ENCODE data around the gene DYNC2H1.

The DYNC2H1 gene

DNA sequence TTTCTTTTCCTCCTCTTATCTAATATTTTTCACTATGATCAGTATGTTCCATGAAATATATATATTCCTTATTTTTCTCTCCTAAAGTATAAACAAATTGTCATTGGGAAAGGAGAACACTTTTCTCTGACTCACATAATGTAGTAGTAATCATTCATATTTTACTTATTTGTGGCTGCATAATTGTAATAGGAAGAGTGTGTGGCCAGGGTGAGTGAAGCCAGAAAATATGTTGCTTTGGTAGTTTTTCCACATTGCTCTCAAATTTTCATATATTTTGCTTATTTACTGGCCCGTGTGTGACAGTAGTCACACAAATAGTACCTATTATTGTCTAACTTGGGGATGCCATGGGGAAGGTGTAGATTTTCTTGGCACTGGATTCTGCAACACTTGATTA lies 172.1 kb downstream of the DYNC2H1 start:
- peak; percentile 5 for DNase-seq (ENCODE audit: low read depth)

DNA sequence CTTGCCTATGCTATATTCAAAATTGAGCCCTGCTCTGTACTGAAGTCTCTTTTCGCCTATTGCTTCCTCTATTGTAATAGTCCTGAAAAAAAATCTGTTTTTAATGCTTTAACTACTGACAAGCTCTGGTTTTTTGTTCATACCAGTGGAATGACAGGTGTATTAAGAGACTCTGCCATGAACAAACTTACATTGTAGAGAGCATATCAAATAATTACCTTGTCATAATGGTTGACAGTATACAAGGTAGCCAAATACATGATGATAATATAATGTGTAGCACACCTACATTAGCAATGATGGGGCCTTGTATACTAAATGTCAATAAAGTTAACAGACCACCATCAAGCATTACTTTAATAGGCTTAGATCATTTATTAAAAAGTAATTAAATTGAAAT lies 175.0 kb downstream of the DYNC2H1 start:
- no peak for DNase-seq (ENCODE audit: low read depth)

DNA sequence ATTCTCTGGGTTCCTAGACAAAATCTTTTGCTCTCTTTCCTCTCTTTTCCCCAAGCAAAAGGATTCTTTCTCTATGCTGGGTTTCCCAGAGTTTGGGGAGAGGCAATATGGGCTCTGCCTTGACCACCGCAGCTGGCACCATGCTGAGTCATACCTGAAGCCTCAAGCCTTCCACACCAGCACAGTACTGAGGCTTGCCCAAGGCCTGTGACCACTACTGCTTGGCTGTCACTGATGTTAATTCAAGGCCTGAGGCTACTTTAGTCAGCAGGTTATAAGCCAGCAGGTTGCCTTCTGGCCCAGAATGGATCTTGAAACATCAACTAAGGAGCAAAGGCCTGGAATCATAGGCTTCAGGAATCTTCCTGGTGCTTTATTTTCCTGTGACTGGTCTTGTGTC lies 185.3 kb downstream of the DYNC2H1 start:
- no peak for DNase-seq (ENCODE audit: low read depth)

DNA sequence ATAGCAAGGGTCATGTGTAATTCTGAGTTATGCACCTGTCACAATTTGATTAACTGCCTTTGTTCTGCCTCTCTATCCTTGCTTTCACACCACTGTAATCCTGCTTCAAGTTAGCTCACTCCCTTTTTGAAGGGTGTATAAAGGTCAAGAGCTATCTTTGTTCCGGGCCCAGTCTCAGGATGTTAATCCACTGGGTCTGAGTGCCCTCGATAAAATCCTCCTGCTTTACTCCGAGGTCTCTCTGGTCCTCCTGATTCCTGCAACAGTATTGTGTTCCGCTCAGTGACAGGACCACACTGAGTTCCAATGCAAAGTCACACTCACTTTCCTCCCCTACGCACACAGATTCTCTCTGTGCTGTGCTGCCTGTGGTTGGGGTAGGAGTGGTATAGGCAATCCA lies 186.5 kb downstream of the DYNC2H1 start:
- DNase-seq (ENCODE audit: low read depth) = no peak

DNA sequence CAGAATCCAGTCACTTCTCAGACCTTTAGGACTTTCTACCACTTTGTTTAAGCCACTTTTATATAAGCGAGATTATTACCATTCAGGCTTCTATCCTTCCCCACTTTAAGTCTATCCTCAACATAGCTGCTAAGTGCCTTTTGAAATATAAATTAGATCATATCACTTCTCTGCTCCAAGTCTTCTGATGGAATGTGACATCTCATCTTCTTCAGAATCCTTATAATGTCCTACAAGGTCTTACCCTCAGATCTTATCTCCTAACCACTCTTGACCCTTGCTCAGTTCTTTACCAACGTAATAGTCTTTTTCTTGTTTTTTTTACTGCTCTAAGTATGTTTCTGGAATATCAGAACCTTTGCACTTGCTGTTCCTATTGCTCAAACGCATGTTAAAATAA lies 188.7 kb downstream of the DYNC2H1 start:
- DNase-seq (ENCODE audit: low read depth) = no peak

DNA sequence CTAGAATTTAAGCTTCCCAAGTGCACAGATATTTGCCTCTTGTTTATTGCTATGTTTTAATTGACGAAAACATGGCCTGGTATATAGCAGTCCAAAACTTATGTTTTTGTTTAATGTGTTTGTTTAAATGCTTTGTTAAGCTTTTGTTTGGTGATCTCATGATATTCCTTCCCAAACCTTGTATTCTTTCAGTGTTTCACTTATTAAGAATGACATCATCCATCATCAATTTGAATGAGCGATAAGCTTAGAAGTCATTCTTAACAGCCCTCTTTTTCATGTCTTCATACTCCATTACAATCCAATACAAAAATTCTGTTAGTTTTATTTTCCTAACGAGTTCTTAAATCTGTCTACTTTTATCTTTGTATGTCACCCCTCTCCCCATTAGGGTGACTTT lies 206.0 kb downstream of the DYNC2H1 start:
- no peak for DNase-seq (ENCODE audit: low read depth)

DNA sequence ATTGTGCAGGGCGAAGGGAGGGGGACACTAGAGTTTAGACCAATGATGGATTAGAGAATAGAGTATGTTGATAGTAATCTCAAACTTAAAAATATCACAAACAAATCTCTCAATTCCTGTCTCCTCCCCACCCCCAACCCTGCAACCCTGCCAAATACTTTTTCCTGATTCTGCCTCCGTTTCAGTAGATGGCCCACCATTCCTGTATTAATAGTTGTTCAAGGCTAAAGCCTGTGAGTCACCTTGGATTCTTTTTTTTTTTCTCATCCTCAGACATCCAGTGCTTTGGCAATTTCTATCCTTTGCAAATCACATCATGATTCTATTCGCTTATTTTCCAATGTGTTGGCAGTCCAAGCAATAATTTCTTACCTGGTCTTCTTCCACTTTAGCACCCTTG lies 207.9 kb downstream of the DYNC2H1 start:
- no peak for DNase-seq (ENCODE audit: low read depth)

DNA sequence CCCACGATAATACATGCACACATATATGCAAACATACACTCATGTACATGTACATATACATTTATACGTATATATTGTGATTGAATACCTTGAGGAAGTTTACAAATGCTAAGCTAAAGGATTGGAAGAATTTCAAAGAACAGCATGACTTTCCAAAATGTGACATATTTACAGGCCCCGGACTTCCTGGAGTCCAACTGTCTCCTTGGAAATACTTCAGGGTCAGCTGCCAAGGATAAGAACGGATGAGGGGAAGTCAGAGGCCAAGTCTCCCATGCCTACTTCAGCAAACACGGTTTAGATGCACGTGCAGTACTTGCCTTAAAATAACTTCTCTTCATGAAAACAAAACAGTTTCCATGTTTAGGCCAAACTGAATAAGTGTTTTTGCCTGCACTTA lies 213.6 kb downstream of the DYNC2H1 start:
- no peak for DNase-seq (ENCODE audit: low read depth)

DNA sequence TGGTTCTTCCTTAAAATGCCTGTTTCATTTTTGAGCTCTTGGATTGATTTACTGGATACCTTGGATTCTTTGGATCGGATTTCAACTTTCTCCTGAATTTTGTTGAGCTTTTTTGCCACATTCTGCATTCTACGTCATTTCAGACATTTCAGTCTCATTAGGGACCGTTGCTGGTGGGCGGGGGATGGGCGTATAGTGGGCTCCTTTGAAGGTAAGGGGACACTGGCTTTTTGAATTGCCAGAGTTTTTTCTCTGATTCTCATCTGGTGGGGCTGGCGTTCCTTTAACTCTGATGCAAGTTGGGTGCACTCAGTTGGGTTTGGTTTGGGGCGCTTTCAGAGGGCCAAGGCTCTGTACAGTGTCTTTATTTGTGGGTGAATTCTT lies 216.5 kb downstream of the DYNC2H1 start:
- no peak for DNase-seq (ENCODE audit: low read depth)

DNA sequence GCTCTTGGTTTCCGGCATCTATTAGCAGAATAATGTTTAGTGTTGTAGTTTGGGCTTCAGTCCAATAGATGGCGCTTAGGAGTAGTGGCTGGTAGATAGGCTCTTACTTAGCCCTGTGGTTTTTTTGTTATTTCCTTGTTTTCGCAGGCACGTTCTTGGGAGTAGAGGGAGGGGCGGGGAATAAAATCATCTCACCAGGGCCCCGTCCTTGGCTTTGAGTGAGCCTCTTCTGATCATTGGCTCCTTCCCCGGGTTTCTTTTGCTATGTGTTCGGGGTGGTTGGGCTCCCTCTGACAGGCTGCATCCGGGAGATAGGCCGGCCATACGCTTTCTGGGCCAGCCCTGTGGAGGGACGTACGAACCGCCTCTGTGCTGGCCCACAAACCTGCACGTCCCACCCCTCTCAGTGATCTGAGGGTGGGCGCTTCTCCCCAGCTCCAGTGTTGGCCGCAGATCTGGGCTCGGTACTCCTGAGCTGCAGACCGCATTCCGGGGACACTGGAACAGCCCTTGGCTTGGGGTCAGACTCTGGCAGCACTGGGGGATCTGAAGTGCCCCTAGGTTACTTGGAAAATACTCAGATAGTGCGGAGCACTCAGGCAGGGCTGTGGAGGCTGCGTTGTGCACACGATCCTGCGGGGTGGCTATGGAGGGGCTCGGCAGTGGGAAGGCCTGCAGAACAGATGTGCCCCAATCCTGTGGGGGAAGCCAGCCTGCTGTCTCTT lies 217.0 kb downstream of the DYNC2H1 start:
- peak; percentile 54 for DNase-seq (ENCODE audit: low read depth)

DNA sequence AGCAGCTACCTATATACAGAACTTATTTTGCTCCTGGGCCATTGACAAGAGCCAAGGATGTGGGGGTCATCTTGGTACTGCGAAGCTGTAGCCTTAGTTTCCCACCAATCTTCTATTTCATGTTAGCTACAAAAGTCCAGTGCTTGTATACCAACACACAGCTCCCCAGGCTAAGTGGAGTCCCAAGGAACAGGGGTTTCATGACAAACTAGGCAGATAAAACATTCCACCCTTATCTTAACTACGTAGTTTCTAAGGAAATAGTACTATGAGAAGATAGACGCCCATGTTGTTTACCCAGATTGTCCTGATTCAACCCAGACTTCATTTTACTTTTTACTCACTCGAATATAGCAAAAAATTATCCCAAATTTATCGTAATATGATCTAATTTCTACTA lies 218.5 kb downstream of the DYNC2H1 start:
- DNase-seq (ENCODE audit: low read depth) = no peak

DNA sequence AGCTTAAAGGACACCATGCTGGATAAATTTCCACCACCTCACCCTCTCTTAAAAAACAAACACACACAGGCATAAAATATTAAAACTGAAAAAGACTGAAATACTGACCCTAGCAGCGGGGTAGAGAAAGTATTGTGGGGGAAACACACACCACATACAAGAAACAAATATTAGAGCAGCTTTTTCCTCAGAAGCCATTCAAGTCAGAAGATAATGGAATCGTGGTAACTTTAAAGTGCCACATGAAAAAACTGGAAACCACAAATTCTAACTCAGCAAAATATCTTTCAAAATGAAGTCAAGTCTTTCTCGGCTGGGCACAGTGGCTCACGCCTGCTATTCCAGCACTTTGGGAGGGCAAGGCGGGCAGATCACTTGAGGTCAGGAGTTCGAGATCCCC lies 223.2 kb downstream of the DYNC2H1 start:
- no peak for DNase-seq (ENCODE audit: low read depth)

DNA sequence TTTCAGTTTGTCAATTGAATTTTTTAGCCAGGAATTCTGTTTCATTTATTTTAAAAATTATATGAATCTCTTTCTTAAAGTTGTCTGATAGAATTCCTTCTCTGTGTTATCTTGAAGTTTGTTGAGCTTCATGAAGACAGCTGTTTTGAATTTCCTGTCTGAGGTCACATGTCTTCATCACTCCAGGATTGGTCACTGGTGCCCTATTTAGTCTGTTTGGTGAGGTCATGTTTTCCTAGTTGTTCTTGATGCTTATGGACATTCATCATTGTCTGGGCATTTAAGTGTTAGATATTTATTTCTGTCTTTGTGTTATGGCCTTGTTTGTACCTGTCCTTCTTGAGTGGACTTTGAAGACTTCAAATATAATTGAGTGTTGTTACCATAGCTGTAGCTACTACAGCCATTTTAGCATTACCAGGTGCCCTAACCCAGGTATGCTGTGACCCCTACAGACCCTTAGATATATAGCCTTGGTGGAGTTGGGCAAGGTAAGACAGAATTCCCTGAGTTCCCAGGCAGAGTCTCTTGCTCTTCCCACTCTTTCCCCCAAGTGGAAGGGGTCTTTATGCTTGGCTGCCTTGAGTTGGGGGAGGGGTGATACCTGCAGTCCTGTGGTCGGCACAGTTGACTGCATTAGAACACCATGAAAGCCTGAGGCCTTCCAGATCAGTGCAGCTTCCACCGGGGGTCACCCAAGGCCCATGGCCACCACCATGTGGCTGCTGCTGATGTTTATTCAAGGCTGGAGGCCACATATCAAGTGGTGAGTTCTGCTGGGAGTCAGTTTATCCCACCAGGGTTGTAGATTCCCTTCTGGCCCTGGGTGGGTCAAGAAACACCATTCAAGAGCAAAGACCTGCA lies 229.6 kb downstream of the DYNC2H1 start:
- peak; percentile 44 for DNase-seq (ENCODE audit: low read depth)

DNA sequence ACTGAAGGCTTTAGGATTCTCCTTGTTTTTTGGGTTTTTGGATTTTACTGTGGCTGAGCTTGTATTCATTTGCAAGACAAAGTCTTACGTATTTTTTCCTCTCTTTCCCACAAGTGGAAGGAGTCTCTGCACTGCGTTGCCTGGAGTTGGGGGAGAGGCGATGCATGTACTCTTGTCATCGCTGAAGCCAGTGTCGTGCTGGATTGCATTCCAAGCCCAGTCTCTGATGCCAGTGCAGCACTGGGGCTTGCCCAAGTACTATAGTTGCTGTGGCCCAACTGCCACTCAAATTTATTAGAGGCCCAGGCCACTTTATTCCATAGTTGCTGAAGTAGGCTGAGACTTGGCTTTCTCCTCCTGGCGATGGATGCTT lies 230.2 kb downstream of the DYNC2H1 start:
- no peak for DNase-seq (ENCODE audit: low read depth)

DNA sequence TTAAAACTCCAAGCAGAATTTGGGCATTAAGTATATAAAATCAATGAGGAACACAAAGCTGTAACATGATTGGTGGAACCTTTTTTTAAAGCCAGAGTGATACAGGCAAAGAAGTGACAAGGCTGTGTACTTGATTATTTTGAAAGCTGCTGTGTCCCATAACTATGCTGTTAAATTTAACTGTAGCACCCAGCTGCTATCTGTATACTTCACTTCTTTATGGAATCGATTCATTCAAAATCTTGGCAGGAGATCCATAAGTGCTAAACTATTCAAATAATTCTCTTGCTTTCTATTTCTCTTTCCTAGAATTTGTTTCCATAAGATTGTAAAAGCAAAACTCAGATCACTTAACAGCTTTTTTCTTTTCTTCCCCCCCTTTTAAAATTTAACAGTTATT lies 231.7 kb downstream of the DYNC2H1 start:
- no peak for DNase-seq (ENCODE audit: low read depth)

DNA sequence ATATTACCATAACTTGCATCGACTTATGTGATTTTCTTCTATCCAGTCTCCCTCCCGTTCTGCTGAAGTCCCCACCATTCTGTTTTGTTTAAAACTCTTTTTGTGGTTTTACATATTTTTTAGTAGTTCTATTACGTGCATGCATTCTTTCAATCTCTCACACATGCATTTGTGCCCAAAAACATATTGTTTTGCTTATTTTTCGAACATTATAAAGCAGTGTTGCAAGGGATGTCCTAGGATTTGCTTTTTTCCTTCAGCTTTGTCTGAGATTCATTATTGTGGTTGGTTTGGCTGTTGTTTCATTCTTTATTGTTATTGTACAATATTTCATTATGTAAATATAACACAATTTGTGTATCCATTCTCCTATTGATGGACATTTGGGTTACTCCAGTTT lies 235.7 kb downstream of the DYNC2H1 start:
- DNase-seq (ENCODE audit: low read depth) = no peak

DNA sequence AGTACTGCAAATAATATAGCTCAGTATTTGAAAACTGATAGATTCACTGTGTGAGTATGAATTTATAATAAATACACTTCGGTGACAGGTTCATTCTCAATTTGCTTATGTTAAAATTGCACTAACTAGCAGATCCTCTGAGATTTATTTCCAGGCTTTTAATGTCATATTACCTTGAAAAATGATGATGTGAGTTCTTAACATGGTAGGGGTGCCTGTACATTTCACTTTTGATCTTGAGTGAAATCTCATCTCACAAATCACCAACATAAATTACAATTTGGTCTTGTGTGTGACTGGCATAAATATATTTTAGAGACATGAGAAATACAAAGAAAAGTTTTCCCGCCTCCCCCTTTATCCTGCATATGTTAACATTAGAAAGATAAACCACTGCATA lies 240.4 kb downstream of the DYNC2H1 start:
- no peak for DNase-seq (ENCODE audit: low read depth)

DNA sequence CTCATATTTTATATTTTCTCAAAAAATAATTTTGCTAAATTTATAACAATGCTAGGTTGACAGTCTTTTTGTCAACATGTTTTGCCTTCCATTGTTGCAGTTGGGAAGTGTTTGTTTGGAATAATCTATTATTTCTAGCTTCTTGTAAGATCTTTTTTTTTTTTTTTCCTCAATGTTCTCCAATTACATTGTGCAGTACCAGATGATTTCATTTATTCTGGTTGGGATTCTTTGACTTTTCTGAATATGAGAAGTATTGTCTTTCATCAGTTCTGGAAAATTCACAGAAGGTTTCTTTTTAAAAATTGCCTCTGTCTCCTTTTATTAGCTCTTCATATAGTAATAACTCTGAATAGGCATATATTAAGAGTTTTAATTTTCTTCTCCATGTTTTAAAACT lies 245.4 kb downstream of the DYNC2H1 start:
- DNase-seq (ENCODE audit: low read depth) = no peak

DNA sequence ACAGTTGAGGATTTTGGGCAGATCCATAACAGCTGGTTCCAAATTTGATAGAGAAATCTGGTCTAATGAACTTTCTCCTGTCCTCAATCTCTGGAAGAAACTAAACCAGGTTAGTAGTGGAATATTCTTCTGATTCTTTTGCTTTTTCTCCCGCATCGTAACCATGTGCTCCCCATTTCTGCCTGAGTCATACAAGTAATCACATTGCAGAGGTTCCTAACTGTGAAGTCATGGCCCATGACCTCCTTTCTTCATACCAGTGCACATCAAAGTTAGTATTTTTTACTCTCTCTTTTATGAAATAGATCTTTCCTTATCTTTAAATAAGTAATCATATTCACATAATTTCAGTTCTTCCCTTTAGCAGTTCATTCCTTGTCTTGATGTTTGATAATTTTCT lies 249.0 kb downstream of the DYNC2H1 start:
- DNase-seq (ENCODE audit: low read depth) = peak; percentile 48

DNA sequence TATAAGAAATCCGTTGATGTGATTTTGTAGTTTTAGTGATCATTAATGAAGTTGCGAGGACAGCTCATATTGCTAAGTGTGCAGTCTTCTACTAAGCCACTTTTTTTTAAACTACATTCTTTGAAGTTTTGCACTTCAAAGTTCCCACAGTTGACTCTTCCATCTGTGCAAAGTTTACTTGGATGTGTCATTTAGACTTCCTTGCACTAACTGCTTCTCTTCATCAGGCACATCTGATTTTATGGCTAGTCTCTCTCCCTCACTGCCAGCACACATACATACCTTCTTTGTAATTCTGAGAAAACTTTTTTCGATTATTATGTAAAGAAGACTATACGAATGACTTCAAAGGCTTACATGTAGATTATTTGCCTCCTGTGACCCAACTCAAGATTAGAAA lies 250.0 kb downstream of the DYNC2H1 start:
- peak; percentile 23 for DNase-seq (ENCODE audit: low read depth)

DNA sequence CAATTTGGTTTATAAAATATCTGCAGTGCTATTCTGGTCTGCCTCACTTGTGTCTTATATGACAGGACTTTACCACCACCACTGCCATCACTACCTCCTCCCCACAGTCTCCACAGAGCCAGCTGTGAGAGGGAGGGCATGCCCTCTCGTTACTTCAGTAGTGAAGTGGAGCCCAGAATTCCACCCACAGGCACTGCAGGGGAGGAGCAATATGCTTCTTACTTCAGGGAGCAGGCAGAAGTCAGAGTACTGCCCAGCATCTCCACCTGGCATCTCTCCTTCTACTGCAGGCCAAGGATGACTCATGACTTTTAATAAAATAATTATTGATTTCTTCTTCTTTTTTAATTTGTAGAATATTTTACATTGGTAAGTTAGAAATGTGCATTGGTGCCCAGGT lies 255.5 kb downstream of the DYNC2H1 start:
- DNase-seq (ENCODE audit: low read depth) = no peak

DNA sequence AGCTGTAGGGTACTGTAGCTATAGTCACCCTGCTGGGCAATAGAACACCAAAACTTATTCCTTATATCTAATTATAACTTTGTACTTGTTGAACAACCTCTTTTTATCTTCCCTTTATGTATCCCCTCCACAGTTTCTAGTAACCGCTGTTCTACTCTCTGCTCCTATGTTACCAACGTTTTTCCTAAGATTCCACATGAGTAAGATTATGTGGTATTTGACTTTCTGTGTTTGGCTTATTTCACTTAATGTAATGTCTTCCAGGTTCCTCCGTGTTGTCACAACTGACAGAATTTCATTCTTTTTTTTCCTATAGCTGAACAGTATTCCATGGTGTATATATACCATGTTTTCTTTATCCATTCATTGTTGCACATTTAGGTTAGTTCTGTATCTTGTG lies 258.4 kb downstream of the DYNC2H1 start:
- DNase-seq (ENCODE audit: low read depth) = no peak

DNA sequence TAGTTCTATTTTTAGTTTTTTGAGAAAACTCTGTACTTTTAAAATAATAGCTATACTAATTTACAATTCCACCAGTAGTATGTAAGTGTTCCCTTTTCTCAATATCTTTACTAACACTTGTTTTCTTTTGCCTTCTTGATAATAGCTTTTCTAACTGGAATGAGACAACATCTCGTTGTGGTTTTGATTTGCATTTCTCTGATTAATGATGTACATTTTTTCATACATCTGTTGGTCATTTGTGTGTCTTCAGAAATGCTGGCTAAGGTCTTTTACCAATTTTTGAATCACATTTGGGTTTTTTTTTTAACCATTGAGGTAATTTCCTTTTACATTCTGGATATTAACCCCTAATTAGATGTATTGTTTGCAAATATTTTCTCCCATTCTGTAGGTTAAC lies 258.9 kb downstream of the DYNC2H1 start:
- DNase-seq (ENCODE audit: low read depth) = no peak

DNA sequence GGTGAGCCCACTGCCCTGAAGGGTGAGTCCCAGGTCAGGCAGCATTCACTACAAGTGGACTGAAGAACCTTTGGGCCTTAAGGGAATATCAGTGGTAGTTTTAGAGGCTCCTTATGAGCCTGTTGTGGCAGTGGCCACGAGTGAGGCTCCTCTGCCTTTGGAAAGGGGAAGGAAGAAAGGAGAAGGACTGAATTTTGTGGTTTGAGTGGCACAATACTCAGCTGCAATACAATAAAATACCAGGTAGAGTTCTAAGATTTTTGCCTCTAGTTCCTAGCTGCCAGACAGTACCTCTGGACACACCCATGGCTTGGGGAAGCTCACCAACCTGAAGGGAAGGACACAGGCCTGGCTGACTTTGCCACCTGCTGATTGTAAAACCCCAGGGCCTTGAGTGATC lies 260.9 kb downstream of the DYNC2H1 start:
- no peak for DNase-seq (ENCODE audit: low read depth)

Data from non-pigmented ciliary epithelial cell (primary cell).